Hematopoietic multipotent progenitor cell treated with erythropoietin and hydrocortisone succinate and interleukin-3 and kit ligand, for 6 days (in vitro differentiated cells): Measurements from ENCODE around the gene TBRG4.
A peak's percentile ranks its signal among the peaks of the same experiment; 100 is the strongest.
"Not testable (repeated sequence)": the region's sequence is repeated elsewhere in the genome, so short reads cannot be mapped to it uniquely, and the experiment has no call there.

Source experiments
- DNase-seq: peaks from one replicate; pipeline ENCODE4 v3.0.0-alpha.2; 2015

The TBRG4 gene

DNA sequence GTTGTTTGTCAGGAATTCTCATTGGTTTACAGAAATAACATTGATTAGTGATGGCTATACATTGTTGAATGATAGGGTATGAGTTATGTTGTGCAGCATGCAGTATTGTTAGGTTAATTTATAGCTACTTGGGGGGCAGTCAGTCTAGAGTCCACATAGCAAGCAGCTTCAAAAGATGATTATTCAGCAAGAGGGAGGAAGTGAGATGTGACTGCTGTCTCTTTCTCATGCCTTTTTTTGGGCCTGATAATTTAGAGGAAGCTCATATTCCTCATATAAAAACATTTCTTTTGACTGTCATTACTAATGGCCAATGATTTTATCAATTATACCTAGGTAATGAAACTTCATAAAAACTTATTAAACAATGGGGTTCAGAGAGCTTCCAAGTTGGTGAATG, 3.4 kb upstream of the TBRG4 start:
- no peak for DNase-seq

DNA sequence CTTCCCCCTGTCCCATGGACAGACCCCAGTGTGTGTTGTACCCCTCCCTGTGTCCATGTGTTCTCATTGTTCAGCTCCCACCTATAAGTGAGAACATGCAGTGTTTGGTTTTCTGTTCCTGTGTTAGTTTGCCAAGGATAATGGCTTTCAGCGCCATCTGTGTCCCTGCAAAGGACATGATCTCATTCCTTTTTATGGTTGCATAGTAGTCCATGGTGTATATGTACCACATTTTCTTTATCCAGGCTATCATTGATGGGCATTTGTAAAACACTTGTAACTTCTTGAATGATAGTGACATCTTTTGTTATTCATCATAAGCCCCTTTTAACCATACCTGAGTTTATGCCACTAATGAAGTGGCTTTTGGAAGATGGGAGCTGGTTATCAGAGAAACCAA, 2.8 kb upstream of the TBRG4 start:
- not testable (repeated sequence) for DNase-seq

DNA sequence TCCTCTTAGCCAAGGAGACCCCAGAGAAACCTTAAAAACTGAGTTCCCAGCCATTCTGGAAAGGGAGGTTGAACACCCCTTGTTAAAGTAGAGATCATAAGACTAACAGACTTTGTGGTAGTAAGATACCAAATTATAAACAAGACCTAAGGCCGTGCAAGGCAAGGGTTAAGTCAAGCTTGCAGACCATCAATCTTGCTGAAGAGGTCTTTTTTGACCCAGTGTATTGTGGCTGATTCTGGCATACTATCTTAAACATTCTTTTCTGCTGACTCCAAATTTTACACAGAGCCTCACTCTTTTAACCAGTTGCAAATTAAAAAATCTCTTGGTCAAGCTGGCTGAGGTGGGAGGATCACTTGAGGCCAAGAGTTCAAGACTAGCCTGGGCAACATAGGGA, 1.2 kb upstream of the TBRG4 start:
- no peak for DNase-seq

DNA sequence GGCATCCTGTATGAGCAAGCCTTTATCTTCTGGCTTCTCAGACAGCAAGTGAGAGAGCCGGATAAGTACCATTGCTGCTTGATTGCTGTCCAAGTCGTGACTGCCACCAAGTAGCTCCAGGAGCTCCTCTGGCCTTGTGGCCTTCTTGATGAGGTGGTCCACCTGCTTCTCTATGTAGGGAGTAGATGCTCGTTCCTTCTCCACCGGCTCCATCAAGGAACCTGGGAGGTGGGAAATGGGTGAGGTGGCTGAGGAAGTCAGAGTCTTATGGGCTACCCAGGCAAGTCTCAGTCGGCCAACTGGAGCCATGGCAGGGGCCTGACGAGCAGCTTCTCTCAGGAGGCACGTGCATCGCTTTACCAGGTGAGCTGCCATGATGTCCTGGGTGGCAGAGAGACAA, 2.6 kb downstream of the TBRG4 start:
- DNase-seq: no peak

DNA sequence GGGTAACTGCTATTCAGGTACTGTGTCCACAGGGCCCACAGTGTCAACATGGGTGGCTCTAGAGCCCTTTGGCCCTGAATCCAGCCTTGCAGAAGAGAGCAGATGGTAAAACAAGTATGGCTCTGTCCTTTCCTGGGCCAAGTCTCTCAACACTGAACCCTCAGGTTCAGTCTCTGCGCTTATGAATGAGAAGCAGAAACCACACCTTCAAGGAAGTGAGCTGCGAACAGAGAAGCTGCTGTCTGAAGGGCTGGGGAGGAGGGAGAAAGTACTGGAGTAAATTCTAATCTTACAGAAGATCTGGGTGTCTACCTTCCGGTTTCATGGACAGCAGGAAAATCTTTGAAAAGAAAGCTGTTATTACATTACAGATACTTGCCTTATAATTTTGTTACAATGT, 4.1 kb downstream of the TBRG4 start:
- DNase-seq: no peak

DNA sequence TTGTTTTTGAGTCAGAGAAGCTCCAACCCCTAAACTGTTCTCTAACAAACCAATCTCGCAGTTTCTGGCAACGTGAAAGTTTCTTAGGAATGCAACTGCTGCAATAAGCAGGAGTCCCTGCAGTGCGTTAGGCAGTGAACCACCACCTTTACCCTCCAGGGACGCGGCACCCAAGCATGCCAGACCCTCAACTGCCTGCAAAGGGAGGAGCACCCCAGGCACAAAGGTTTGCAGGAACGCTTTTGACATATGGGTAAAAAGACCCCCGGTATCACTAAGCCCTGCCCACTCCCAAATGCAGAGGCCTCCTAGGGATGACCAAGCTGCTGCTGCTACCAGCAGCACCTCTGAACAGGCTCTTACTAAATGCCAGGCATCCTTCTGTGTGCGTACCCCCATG, 4.7 kb downstream of the TBRG4 start:
- DNase-seq: no peak

DNA sequence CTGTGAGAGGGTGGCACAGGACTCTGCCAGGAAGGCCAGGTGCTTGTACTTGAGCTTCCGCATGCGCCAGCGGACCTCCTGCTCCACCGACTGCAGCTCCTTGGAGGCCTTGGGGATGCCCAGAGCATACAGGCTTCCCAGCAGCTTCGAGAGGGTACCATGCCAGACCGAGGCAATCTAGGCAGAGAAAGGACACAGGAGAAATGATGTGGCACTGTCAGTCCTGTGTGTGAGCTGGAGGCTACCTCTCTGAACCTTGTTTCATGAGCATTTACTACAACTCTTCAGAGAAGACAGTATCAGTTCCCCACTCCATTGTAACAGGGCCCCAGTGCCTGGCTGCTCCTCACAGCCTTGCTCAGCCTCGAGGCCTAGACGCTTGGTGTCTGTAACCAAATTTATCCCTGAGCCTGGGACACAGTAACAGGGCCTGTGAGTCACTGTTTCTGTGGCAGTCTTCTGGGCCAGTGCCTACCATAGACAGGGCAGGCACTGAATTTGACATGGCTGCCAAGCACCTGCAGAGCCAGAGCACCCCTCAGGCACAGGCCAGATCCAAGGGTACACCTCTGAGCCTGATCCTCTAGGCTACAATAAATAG, 5.8 kb downstream of the TBRG4 start:
- DNase-seq: no peak

DNA sequence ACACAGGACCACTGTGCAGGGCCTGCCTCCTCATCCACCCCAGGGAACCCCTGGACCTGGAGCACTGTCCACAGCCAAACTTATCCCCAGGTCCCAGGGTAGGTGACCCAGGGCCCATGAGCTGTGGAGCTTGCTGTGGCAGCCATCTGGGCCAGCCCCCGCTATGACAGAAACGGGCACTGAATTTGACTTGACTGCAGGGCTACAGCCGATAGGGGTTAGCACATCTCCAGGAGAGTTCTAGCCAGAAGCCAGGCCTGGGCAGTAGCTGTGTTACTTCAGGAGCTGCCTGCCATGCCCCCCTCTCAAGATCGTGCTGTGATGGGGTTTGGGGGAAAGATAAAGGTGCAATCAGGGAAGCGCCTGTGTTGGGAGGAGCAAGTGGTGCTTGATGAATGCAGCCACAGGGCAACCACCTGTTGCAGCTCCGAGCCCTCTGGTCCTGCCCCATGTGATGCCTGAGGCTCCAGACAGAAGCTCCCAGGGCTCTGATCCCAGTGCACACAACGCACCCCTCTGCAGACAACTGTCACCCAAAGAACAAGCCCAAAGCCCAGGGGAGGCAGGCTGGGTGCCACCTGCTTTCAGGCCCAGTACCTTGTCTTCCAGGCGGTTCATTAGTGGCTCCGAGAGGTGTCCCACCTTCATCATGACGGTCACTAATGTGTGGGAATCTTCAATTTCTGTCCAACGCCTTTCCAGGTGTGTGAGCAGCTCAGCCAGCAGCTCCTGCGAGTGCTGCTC, 6.5 kb downstream of the TBRG4 start:
- no peak for DNase-seq

DNA sequence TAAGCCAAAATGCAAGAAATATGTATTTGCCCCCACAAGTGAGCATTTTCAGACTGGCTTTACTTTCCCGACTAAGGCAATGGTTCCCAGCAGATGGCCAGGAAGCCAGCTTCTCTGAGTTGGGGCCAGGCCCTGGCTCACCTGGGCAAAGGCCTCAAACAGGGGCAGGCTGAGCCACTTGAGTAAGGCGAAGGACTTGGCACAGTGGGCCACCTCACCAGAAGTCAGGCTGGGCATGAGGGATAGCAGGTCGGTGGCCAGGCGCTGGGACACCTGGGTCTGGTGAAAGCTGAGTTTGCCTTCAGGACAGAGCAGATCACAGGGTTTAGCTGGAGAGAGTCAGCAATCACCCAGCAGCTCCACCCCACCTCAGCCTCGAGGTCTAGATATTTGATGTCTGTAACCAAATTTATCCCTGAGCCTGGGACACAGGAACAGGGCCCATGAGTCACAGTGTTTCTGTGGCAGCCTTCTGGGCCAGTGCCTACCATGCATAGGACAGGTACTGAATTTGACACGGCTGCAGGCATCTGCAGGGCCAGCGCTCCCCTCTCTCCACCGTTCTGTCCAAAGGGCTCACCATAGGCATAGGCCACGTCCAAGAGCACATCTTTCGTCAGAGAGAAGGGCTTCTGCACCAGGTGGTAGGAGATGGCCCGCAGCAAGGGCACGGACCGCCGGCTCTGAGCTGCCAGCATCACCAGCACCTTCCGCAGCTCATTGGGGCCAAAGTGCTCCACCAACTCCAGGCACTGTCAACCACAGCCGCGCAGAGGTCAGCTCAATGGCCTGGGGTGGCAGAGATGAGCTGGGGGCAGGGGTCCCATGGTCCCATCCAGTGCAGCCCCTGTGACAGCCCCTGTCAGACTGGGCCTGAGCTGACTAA, 7.3 kb downstream of the TBRG4 start:
- DNase-seq: no peak

DNA sequence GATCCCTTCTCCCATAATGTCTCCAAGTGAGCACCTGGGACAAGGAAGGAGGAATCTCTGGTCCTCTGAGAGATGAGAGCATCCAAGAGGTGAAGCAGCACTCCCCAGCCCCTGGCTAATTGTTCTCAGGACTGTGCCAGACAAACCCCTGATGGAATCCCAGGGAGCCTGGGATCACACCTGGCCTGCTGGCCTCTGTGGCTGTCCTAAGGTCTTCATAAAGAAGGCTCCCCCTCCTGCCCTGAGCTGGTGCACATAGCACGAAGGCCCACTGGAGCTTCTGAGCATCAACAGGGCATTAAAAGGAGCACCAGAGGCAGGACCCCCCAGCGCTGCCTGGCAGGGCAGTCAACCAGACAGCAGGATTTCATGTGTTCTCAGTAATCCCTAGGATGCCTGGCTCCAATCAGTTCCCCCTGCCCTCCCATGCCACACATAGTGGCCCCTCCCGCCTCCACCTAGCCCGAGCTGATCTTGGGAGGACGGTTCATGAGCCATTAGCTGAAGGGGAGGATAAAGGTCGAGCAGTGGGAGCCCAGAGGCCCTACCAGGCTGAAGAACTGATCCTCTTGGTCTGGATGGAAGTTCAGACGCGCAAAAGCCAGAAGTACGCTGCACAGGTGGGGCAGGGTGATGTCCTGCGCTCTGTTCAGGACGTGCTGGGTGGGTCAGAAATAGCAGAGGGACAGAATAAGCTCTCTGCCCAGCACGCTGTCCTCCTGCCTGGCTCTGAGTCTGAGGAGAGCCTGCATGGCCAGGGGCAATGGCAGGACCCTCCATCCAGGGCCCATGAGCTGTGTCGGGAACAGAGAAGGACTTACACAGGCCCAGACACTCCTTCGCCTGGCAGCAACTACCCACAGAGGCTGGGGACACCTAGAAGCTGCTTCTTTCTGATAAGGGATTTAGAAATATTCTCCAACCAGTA, 8.4 kb downstream of the TBRG4 start:
- DNase-seq: no peak

DNA sequence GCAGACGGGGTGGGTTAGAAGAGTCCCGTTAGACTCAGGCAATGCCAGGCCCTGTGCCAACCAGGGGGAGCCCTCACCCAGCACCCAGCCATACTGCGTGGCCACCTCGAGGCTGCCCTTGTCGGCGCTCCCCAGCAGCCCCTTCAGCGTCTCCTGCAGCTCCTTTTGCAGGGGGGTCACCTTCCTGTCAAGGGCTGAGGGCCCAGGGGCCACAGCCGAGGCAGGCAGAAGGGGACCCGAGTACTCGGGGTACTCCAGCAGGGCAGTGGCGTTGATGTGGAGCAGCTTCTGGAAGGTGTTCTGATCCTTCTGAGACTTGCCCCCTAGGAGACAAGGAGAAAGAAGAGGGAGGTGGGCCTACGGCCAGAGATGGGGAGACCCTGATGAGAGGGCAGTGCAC, 9.7 kb downstream of the TBRG4 start:
- no peak for DNase-seq

DNA sequence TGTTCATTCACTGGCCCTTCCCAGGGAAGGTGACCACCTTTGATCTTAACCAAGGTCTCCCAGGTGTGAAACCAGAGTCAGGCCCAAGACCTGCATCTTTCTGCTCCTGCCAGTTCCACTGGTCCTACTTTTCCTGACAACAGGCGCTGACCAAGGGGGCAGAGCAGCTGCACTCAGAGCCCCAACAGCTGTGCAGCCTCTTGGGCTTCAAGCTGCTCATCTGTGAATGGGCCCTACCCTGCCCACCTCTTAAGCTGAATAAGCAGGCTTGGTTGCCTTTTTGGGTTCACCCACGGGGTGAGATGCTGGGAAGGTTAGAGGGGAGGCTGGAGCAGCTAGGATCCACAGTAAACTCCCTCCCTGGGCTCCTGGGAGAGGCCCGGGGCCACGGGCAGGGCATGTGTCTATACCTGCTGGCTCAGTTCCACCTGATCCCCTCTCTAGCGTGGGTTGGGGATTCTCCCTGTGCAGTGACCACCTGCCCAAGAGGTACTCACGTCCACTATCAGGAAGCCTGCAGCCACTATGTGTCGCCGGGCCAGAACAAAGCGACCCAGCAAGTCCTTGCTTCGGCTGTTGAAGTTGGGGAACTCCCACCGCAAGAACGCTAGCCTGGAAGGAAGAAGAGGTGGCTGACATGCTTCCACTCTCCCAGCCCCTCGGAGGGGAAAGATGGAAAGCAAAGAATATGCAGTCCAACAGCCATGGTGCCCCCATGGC, 10.6 kb downstream of the TBRG4 start:
- DNase-seq: no peak

DNA sequence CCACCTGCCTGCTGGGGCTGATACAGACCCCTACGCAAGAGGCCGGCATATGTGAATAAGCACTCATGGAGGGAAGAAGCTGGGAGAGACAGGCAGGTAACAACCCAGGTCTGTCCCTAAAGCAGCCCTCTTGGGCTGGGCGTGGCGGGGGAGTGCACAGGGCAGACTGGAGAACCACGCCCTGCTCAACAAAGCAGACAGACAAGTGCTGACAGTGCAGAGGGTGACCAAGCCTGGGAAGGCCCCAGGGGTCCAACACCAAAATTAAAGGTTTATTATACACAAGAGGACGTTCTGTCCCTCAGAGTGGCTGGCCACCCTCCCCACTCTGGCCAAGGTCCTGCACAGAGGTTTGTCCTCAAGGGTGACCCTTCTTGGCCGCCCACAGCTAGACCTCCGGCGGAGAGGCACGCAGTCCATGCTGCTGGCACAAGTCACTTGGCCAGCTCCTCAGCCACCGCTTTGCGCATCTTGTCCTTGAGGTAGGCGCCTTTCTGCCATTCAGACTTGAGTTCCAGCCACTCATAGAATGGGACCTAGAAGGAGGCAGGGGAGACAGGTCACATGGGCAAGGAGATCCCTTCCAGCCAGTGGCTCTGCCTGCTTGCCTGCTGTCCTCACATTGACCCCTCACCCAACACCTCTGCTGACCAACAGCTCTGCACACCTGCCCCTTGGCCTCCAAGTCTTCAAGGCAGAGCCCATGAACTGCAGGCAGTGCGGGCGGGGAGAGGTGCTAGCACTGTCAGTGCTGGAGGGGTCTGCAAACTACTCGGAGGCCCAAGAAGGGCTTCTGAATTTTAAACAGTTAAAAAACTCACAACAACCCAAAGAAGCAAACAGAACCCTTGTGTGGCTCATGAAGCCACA, 11.4 kb downstream of the TBRG4 start:
- DNase-seq: no peak

DNA sequence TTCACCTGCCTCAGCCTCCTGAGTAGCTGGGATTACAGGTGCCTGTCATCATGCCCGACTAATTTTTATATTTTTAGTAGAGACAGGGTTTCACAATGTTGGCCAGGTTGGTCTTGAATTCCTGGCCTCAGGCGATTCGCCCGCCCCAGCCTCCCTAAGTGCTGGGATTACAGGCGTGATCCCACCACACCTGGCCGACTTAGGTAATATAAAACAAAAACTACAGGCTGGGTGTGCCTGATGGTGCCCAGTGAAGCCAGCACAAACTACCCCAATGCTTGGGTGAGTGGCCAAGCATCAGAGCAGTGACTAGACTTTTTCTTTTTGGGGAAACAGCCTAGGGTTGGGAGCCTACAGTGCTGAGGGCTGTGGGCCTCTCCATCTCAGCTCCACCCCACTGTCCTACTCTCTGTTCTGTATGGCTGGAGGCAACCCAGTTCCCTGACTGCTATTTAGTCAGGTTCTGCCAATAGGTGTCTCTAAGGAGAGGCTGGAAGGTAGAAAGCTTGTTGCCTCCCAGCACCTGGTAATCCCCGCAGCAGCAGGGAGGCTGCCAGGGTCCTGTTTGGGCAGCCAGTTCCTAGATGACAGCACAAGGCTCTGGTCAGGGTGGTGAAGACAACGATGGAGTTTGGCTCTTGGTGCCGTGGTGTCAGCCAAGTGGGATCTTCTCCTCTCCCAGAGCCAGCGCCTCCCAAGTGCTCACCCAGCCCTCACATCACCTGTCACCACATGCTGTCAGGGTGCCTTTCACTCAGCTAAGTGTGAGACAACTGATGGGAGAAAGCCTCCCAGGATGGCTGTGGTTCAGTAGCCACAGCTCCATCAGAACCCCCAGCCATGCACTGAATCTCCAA, 12.3 kb downstream of the TBRG4 start:
- DNase-seq: no peak

DNA sequence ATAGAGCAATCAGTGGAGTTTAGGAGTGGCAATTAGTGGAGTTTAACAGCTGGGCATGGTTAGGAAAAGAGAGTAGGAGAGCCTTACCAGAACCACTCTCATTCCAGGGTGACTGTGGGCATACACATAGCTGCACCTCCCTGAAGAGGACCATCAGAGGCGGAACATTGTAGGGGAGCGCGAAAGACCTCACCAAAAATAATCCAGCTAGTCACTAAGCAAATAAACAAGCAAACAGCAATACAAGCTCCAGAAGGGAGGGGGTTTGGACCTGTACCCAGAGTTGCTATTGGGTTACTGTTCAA, 18.6 kb downstream of the TBRG4 start:
- DNase-seq: no peak

DNA sequence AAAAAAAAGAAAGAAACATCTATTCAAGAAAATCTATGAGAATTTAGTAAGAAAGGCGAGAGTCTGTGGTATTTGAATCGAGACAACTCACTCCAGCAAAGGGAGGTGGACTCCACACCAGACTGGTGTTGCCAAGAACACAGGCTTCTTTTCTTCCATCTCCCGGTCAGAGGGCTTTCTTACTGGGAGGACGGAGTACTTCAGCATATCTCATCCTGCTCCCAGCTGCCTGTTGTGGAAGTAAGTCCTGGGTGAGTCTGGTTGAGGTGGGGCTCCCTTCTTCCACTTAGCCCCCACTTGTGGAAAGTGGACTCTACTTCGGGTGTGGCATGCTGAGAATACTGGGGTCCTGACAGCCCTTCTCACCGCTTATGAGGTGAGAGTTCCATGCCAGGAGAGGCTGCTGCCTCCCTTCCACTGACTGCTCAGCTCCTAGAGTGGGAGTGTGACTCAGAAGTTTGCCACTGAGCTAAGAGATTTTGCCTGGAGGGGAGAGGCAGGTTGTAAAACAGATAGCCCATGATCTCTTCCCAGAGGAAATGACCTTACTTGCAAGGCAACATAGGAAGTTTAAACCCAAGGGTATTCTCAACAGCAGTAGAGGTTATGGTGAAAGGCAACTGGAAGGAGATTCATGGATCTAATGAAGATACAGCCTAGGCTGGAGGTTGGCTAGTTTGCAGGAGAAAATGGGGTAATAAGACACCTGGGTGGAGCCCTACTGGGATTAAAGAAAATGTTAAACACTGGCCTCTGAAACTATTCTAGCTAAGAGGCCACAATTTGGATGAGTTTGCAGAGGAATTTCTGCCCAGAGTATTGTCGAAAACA, 19.2 kb downstream of the TBRG4 start:
- no peak for DNase-seq

DNA sequence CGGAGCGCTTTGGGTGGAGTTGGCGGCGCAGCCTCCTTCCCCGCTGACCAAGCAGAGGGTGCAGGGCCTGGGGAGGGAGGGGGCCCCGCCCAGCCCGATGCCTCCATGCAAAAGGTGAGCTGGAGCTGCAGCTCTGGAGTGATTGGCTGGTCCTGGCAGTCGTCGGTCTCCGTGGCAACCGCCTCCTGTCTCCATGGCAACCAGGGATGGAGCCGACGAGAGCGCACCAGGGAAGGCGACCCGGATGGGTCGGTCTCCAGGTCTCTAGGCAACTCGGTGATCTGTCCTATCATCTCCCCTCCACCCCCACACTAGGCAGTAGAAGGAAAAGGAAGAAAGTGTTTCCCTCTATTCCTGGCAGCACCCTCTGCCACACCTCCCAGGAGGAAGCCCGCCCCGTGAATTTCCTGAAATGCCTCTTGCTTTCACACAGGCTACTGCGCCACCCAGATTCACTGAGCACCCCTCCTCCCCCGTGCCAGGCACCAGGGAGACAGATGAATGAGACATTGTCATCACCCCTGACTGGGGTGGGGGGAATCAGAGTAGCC, 22.1 kb downstream of the TBRG4 start:
- DNase-seq: peak; percentile 63

DNA sequence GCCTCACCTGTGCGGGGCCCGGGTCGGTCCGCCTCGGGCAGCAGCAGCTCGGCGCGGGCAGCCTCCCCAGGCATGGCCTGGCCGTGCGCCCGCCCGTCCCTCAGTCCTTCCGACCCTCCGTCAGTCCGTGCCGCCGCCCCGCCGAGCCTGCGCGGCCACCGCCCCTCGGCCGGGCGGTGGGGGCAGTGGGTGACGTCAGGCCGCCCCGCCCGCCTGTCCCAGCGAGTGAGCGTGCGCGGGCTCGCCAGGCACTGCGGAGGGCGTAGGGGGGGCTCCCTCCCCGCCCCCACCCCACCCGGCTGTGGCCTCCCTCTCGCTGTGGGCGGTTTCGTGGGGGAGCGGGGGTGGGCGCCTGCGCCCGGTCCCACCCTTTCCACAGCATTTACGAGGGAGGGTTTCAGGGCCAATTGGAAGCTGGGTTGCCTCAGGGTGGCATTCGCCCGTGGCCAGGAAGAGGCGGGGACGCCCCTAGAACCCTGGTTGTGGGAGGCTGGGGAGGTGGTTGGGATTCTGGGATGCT, 22.6 kb downstream of the TBRG4 start, which contains the start of gene NACAD:
NACAD (minus strand) TSS at position 149 of the 520 bp plus-strand sequence; CDS start at position 74, 75 bp downstream.
- peak; percentile 32 for DNase-seq
